H9 (cell line): Measurements from ENCODE around the gene TADA1. TPM values are rescaled to one million over a fixed set of nuclear protein-coding genes. Genes with fewer than 3 reads are reported as not detected.
A peak's percentile ranks its signal among the peaks of the same experiment; 100 is the strongest.

Experiments used
- DNase-seq: peaks from one replicate; pipeline ENCODE4 v3.0.0-alpha.2; 2017
- H2AFZ ChIP-seq: one replicate; pipeline ENCODE4 v1.6.1; 2013; ENCODE audit warnings: mild to moderate bottlenecking, low read length, control low read depth, moderate library complexity
- H2AK5ac ChIP-seq: 2 replicates; pipeline ENCODE4 v1.6.1; 2013; ENCODE audit warnings: low read length, control low read depth, mixed read lengths; ENCODE audit not compliant: insufficient read length
- H2BK120ac ChIP-seq: one replicate; pipeline ENCODE4 v1.6.1; 2013; ENCODE audit warnings: low read depth, mild to moderate bottlenecking, low read length, control low read depth, inconsistent platforms; ENCODE audit not compliant: poor library complexity, severe bottlenecking
- H2BK12ac ChIP-seq: 2 replicates; pipeline ENCODE4 v1.6.1; 2013; ENCODE audit warnings: low read length, control low read depth, mixed read lengths, low read depth; ENCODE audit not compliant: insufficient read length
- H2BK15ac ChIP-seq: 2 replicates; pipeline ENCODE4 v1.6.1; 2013; ENCODE audit warnings: low read depth, low read length, control low read depth
- H2BK20ac ChIP-seq: one replicate; pipeline ENCODE4 v1.6.1; 2013; ENCODE audit warnings: low read depth, mild to moderate bottlenecking, low read length, control low read depth, inconsistent platforms; ENCODE audit not compliant: poor library complexity, severe bottlenecking
- H2BK5ac ChIP-seq: 2 replicates; pipeline ENCODE4 v1.6.1; 2013; ENCODE audit warnings: low read length, control low read depth, mixed read lengths; ENCODE audit not compliant: insufficient read length
- H3K14ac ChIP-seq: 2 replicates; pipeline ENCODE4 v1.6.1; 2013; ENCODE audit warnings: low read length, control low read depth; ENCODE audit not compliant: insufficient read depth
- H3K18ac ChIP-seq: 2 replicates; pipeline ENCODE4 v1.6.1; 2013; ENCODE audit warnings: low read depth, mild to moderate bottlenecking, mixed read lengths, low read length, control low read depth; ENCODE audit not compliant: insufficient read length
- H3K23ac ChIP-seq: 2 replicates; pipeline ENCODE4 v1.6.1; 2013; ENCODE audit warnings: low read length, control low read depth, mixed read lengths, low read depth; ENCODE audit not compliant: insufficient read length
- H3K23me2 ChIP-seq: 2 replicates; pipeline ENCODE4 v1.6.1; 2013; ENCODE audit warnings: low read depth, mild to moderate bottlenecking, mixed read lengths, low read length, control low read depth; ENCODE audit not compliant: insufficient read length, poor library complexity, severe bottlenecking
- H3K27ac ChIP-seq: 2 replicates; pipeline ENCODE4 v1.5.1; 2013; ENCODE audit warnings: low read length, control low read depth, mixed read lengths, low read depth; ENCODE audit not compliant: insufficient read length
- H3K27me3 ChIP-seq: 2 replicates; pipeline ENCODE4 v1.6.1; 2013; ENCODE audit warnings: low read length, control low read depth, inconsistent platforms; ENCODE audit not compliant: insufficient read depth
- H3K4ac ChIP-seq: 2 replicates; pipeline ENCODE4 v1.6.1; 2013; ENCODE audit warnings: low read depth, mild to moderate bottlenecking, control low read depth, inconsistent platforms, low read length, moderate library complexity
- H3K4me1 ChIP-seq: 2 replicates; pipeline ENCODE4 v1.6.1; 2013; ENCODE audit warnings: low read length, control low read depth, inconsistent platforms; ENCODE audit not compliant: insufficient read depth
- H3K4me2 ChIP-seq: 2 replicates; pipeline ENCODE4 v1.6.1; 2013; ENCODE audit warnings: low read length, control low read depth, mixed read lengths; ENCODE audit not compliant: insufficient read length, insufficient read depth
- H3K56ac ChIP-seq: 2 replicates; pipeline ENCODE4 v1.6.1; 2013; ENCODE audit warnings: low read depth, mild to moderate bottlenecking, mixed read lengths, low read length, control low read depth; ENCODE audit not compliant: insufficient read length
- H3K79me1 ChIP-seq: 2 replicates; pipeline ENCODE4 v1.6.1; 2013; ENCODE audit warnings: low read depth, mild to moderate bottlenecking, moderate library complexity, low read length, control low read depth, inconsistent platforms; ENCODE audit not compliant: insufficient read depth, poor library complexity, severe bottlenecking
- H3K79me2 ChIP-seq: 2 replicates; pipeline ENCODE4 v1.6.1; 2013; ENCODE audit warnings: low read length, control low read depth, inconsistent platforms; ENCODE audit not compliant: insufficient read depth
- H3K9ac ChIP-seq: 2 replicates; pipeline ENCODE4 v1.6.1; 2013; ENCODE audit warnings: low read length, control low read depth, mixed read lengths; ENCODE audit not compliant: insufficient read length; ENCODE audit errors: extremely low read depth
- H3K9me3 ChIP-seq: one replicate; pipeline ENCODE4 v1.6.1; 2013; ENCODE audit warnings: low read depth, low read length, inconsistent platforms; ENCODE audit not compliant: control insufficient read depth
- H3T11ph ChIP-seq: one replicate; pipeline ENCODE4 v1.6.1; 2013; ENCODE audit warnings: mild to moderate bottlenecking, low read length, control low read depth, inconsistent platforms
- H4K20me1 ChIP-seq: one replicate; pipeline ENCODE4 v1.6.1; 2013; ENCODE audit not compliant: control insufficient read depth, insufficient read length, insufficient read depth
- H4K5ac ChIP-seq: 2 replicates; pipeline ENCODE4 v1.6.1; 2013; ENCODE audit warnings: low read depth, mild to moderate bottlenecking, mixed read lengths, low read length, control low read depth; ENCODE audit not compliant: insufficient read length
- H4K8ac ChIP-seq: replicated peaks from 2 replicates; pipeline ENCODE4 v1.6.1; 2013; ENCODE audit warnings: low read length, control low read depth, mixed read lengths, low read depth; ENCODE audit not compliant: insufficient read length
- H4K91ac ChIP-seq: 2 replicates; pipeline ENCODE4 v1.6.1; 2013; ENCODE audit warnings: low read depth, mild to moderate bottlenecking, moderate library complexity, mixed read lengths, low read length, control low read depth; ENCODE audit not compliant: insufficient read length
- H3K27ac Mint-ChIP-seq, 3 experiments: 2 replicates in 2 of 3; 3 replicates in 1 of 3; pipeline ENCODE4 v1.8.0; 2020 to 2021; ENCODE audit warnings: mixed read lengths in 3 of 3, mild to moderate bottlenecking in 1 of 3, moderate library complexity in 1 of 3
- H3K27me3 Mint-ChIP-seq: 2 replicates; pipeline ENCODE4 v1.8.0; 2021; ENCODE audit warnings: low read depth, mild to moderate bottlenecking, moderate library complexity, mixed read lengths
- H3K36me3 Mint-ChIP-seq, 3 experiments: 2 replicates in 2 of 3; 3 replicates in 1 of 3; pipeline ENCODE4 v1.8.0; 2020 to 2021; ENCODE audit warnings: low read depth in 3 of 3, mixed read lengths in 3 of 3; ENCODE audit not compliant: insufficient read depth in 1 of 3
- H3K4me1 Mint-ChIP-seq, 2 experiments: 2 replicates each; pipeline ENCODE4 v1.8.0; 2020; ENCODE audit warnings: mixed read lengths in 2 of 2
- H3K4me3 Mint-ChIP-seq, 2 experiments: 2 replicates in 1 of 2; 3 replicates in 1 of 2; pipeline ENCODE4 v1.8.0; 2020 to 2021; ENCODE audit warnings: mild to moderate bottlenecking in 2 of 2, mixed read lengths in 2 of 2, moderate library complexity in 1 of 2
- H3K9me3 Mint-ChIP-seq, 2 experiments: 2 replicates in 1 of 2; 3 replicates in 1 of 2; pipeline ENCODE4 v1.8.0; 2020; ENCODE audit warnings: mild to moderate bottlenecking in 2 of 2, mixed read lengths in 2 of 2, moderate library complexity in 1 of 2
- WGBS: extraction: QIAGEN DNeasy Blood & Tissue Kit; methylation state at CpG from one replicate; pipeline ENCODE4 v1.1.7; 2013; ENCODE audit warnings: missing lambda C conversion rate, low lambda C conversion rate, mixed read lengths; ENCODE audit not compliant: insufficient read length; ENCODE audit errors: extremely low coverage; 5-methylcytosine and 5-hydroxymethylcytosine counted together
- total RNA-seq: library from RNA; stranded (reverse); gene quantifications from 2 replicates; pipeline ENCODE4 v1.2.1, GENCODE V29; 2021
- TF ChIP-seq, protein P1 (sequence below): fragments of 200-600 bp; sonication (generic); conservative IDR thresholded peaks from 3 replicates; pipeline ENCODE4 v1.8.0; 2021; ENCODE audit warnings: antibody characterized with exemption, mild to moderate bottlenecking

Gene TADA1
- total RNA-seq, 1 experiment from 2014 or later: 20.7 TPM

DNA sequence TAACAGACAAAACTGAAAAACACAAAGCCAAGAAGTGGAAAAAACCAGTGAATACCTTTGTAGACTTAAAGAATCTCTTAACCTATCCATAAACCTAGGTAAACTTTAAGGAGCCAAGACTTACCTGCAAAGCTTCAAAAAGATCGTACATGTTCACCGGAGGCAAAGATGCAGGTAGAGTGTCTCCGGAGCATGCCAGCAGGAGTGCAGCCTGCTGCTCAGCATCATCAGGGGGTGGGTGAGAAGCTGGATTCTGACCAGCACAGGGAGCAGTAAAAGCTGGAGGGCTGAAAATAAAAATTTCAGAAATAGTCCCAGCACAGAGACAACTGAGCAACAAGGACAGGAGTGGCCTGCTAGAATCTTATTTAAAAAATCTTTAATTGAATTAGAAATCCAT, 18.1 kb downstream of the TADA1 start:
- no peaks in the 10 kb centered on the region for H3K79me2 ChIP-seq
- H3K27me3 ChIP-seq: no peaks in the 10 kb centered on the region
- H3T11ph ChIP-seq: no peak overlapping the region
- no peak overlapping the region for H2AK5ac ChIP-seq
- no peak overlapping the region for H2BK15ac ChIP-seq
- H4K5ac ChIP-seq: no peak overlapping the region
- H3K9ac ChIP-seq: no peak overlapping the region
- TF ChIP-seq, protein P1, sequence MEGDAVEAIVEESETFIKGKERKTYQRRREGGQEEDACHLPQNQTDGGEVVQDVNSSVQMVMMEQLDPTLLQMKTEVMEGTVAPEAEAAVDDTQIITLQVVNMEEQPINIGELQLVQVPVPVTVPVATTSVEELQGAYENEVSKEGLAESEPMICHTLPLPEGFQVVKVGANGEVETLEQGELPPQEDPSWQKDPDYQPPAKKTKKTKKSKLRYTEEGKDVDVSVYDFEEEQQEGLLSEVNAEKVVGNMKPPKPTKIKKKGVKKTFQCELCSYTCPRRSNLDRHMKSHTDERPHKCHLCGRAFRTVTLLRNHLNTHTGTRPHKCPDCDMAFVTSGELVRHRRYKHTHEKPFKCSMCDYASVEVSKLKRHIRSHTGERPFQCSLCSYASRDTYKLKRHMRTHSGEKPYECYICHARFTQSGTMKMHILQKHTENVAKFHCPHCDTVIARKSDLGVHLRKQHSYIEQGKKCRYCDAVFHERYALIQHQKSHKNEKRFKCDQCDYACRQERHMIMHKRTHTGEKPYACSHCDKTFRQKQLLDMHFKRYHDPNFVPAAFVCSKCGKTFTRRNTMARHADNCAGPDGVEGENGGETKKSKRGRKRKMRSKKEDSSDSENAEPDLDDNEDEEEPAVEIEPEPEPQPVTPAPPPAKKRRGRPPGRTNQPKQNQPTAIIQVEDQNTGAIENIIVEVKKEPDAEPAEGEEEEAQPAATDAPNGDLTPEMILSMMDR: no peak
- no peak overlapping the region for H2AFZ ChIP-seq
- peaks cover 3% of the 10 kb centered on the region; the same call in 1 of the 2 replicates for H3K4me1 ChIP-seq
- H3K4me1 Mint-ChIP-seq: peaks cover 33 to 40% of the 10 kb centered on the region in 2 experiments
- H3K56ac ChIP-seq: no peak overlapping the region
- H3K4me2 ChIP-seq: no peak overlapping the region
- H2BK20ac ChIP-seq: no peak overlapping the region
- no peak overlapping the region for H3K4me3 Mint-ChIP-seq
- H2BK12ac ChIP-seq: no peak overlapping the region
- H3K9me3 Mint-ChIP-seq: no peaks in the 10 kb centered on the region
- no peak overlapping the region for H3K23ac ChIP-seq
- peaks cover 36 to 70% (median 48%) of the 10 kb centered on the region in 3 experiments; a peak in 6 of 7 replicates for H3K36me3 Mint-ChIP-seq
- H3K9me3 ChIP-seq: no peaks in the 10 kb centered on the region
- peak overlapping the region in 1 of 3 experiments; percentile 27; a peak in 1 of 7 replicates for H3K27ac Mint-ChIP-seq
- no peak overlapping the region for H3K4ac ChIP-seq
- no peak overlapping the region for H3K14ac ChIP-seq
- no peak for DNase-seq
- no peaks in the 10 kb centered on the region for H3K23me2 ChIP-seq
- no peaks in the 10 kb centered on the region for H4K20me1 ChIP-seq
- no peaks in the 10 kb centered on the region for H3K79me1 ChIP-seq
- no CpG with 5 or more reads among the region's 3 CpGs for WGBS
- no peak overlapping the region for H4K91ac ChIP-seq
- no peak overlapping the region for H3K18ac ChIP-seq
- no peak overlapping the region for H2BK120ac ChIP-seq
- no peak overlapping the region for H2BK5ac ChIP-seq
- no peak overlapping the region for H3K27ac ChIP-seq
- no peak overlapping the region for H4K8ac ChIP-seq
- no peaks in the 10 kb centered on the region for H3K27me3 Mint-ChIP-seq
